IMR-90 (cell line): ENCODE measurements around the gene IRF2BP1. TPM values are rescaled to one million over a fixed set of nuclear protein-coding genes. Genes with fewer than 3 reads are reported as not detected.

Source experiments
- polyA plus RNA-seq, 3 experiments: library from polyadenylated mRNA; depleted of rRNA; stranded (reverse); fragments of >200 nt; gene quantifications; 2 replicates each; pipeline ENCODE4 v1.2.3, GENCODE V29; 2012; ENCODE audit warnings: low replicate concordance in 1 of 3
- total RNA-seq: library from RNA; depleted of rRNA; stranded (reverse); fragments of >200 nt; gene quantifications from 2 replicates; pipeline ENCODE4 v1.2.3, GENCODE V29; 2012; rRNA removed

The IRF2BP1 gene
- total and polyA plus RNA-seq, 2 of the 4 experiments (the other 2 are of a cell fraction), result 4.5 to 8.5 TPM

Other genes with a start within 250 kb of the IRF2BP1 start
- 11.1 and 11.8 TPM in 2 replicates for gene EML2, start 246.7 kb downstream of the IRF2BP1 start, total RNA-seq
- 25.3 and 26.0 TPM in 2 replicates for gene EML2, start 246.7 kb downstream of the IRF2BP1 start, polyA plus RNA-seq (2012; rRNA removed)
- gene GIPR, start 217.9 kb downstream of the IRF2BP1 start, total RNA-seq, result 0.18 and 0.28 TPM in 2 replicates
- gene GIPR, start 217.9 kb downstream of the IRF2BP1 start, polyA plus RNA-seq (2012; rRNA removed), result 0.63 and 1.2 TPM in 2 replicates
- 877 and 974 TPM in 2 replicates for gene SNRPD2, start 194.2 kb downstream of the IRF2BP1 start, total RNA-seq
- gene SNRPD2, start 194.2 kb downstream of the IRF2BP1 start, polyA plus RNA-seq (2012; rRNA removed), result 587 and 623 TPM in 2 replicates
- 6.6 and 7.8 TPM in 2 replicates for gene QPCTL, start 193.5 kb downstream of the IRF2BP1 start, total RNA-seq
- gene QPCTL, start 193.5 kb downstream of the IRF2BP1 start, polyA plus RNA-seq (2012; rRNA removed), result 11.5 and 12.1 TPM in 2 replicates
- 2.2 and 3.0 TPM in 2 replicates for gene FBXO46, start 155.2 kb downstream of the IRF2BP1 start, total RNA-seq
- gene FBXO46, start 155.2 kb downstream of the IRF2BP1 start, polyA plus RNA-seq (2012; rRNA removed), result 6.8 and 7.0 TPM in 2 replicates
- gene MEIOSIN, start 152.7 kb downstream of the IRF2BP1 start, total RNA-seq, result not detected in 2 replicates
- gene MEIOSIN, start 152.7 kb downstream of the IRF2BP1 start, polyA plus RNA-seq (2012; rRNA removed), result not detected in 2 replicates
- 0.90 and 1.4 TPM in 2 replicates for gene SIX5, start 116.9 kb downstream of the IRF2BP1 start, total RNA-seq
- gene SIX5, start 116.9 kb downstream of the IRF2BP1 start, polyA plus RNA-seq (2012; rRNA removed), result 15.5 TPM in 2 replicates
- gene DMPK, start 103.7 kb downstream of the IRF2BP1 start, total RNA-seq, result 7.9 and 10.0 TPM in 2 replicates
- 48.5 and 50.7 TPM in 2 replicates for gene DMPK, start 103.7 kb downstream of the IRF2BP1 start, polyA plus RNA-seq (2012; rRNA removed)
- 9.7 and 10.0 TPM in 2 replicates for gene DMWD, start 93.3 kb downstream of the IRF2BP1 start, total RNA-seq
- 28.5 and 33.1 TPM in 2 replicates for gene DMWD, start 93.3 kb downstream of the IRF2BP1 start, polyA plus RNA-seq (2012; rRNA removed)
- under 0.01 TPM in 2 replicates for gene RSPH6A, start 70.8 kb downstream of the IRF2BP1 start, total RNA-seq
- gene RSPH6A, start 70.8 kb downstream of the IRF2BP1 start, polyA plus RNA-seq (2012; rRNA removed), result 0.09 TPM in 1 of 2 replicates, not detected in the other
- gene SYMPK, start 23.0 kb downstream of the IRF2BP1 start, total RNA-seq, result 33.6 and 35.3 TPM in 2 replicates
- 70.0 and 71.5 TPM in 2 replicates for gene SYMPK, start 23.0 kb downstream of the IRF2BP1 start, polyA plus RNA-seq (2012; rRNA removed)
- not detected in 2 replicates for gene FOXA3, start 21.8 kb downstream of the IRF2BP1 start, total RNA-seq
- not detected in 2 replicates for gene FOXA3, start 21.8 kb downstream of the IRF2BP1 start, polyA plus RNA-seq (2012; rRNA removed)
- gene MYPOP, start 16.5 kb upstream of the IRF2BP1 start, total RNA-seq, result 0.28 and 0.36 TPM in 2 replicates
- 2.8 and 3.1 TPM in 2 replicates for gene MYPOP, start 16.5 kb upstream of the IRF2BP1 start, polyA plus RNA-seq (2012; rRNA removed)
- not detected in 2 replicates for gene NANOS2, start 28.6 kb upstream of the IRF2BP1 start, total RNA-seq
- gene NANOS2, start 28.6 kb upstream of the IRF2BP1 start, polyA plus RNA-seq (2012; rRNA removed), result not detected in 2 replicates
- not detected in 2 replicates for gene NOVA2, start 87.7 kb upstream of the IRF2BP1 start, total RNA-seq
- 0.03 TPM in 1 of 2 replicates, not detected in the other for gene NOVA2, start 87.7 kb upstream of the IRF2BP1 start, polyA plus RNA-seq (2012; rRNA removed)
- gene CCDC61, start 109.3 kb upstream of the IRF2BP1 start, total RNA-seq, result 3.2 and 3.6 TPM in 2 replicates
- gene CCDC61, start 109.3 kb upstream of the IRF2BP1 start, polyA plus RNA-seq (2012; rRNA removed), result 9.1 and 10.0 TPM in 2 replicates
- gene PGLYRP1, start 136.9 kb upstream of the IRF2BP1 start, total RNA-seq, result not detected in 2 replicates
- not detected in 2 replicates for gene PGLYRP1, start 136.9 kb upstream of the IRF2BP1 start, polyA plus RNA-seq (2012; rRNA removed)
- gene IGFL4, start 154.9 kb upstream of the IRF2BP1 start, total RNA-seq, result not detected in 2 replicates
- gene IGFL4, start 154.9 kb upstream of the IRF2BP1 start, polyA plus RNA-seq (2012; rRNA removed), result not detected in 2 replicates
- not detected in 2 replicates for gene IGFL3, start 238.5 kb upstream of the IRF2BP1 start, total RNA-seq
- gene IGFL3, start 238.5 kb upstream of the IRF2BP1 start, polyA plus RNA-seq (2012; rRNA removed), result not detected in 2 replicates